Kidney (tissue), 14 donors: ENCODE results near the gene MAP1S. TPM values are rescaled to one million over a fixed set of nuclear protein-coding genes. Genes with fewer than 3 reads are reported as not detected.

Experiments used
- DNase-seq, 5 donors: peaks; one replicate each; pipeline ENCODE4 v3.0.0-alpha.2; 2013 to 2020
- FAIRE-seq: peaks from 2 replicates; lab custom pipeline; 2012; peaks lifted over from hg19 to GRCh38; lab: Jason Lieb, UNC
- H3K27ac ChIP-seq, 2 donors: one replicate each; pipeline ENCODE4 v1.7.0; 2013; ENCODE audit warnings: low read depth in 2 of 2, low read length in 2 of 2, inconsistent platforms in 1 of 2
- H3K27me3 ChIP-seq: one replicate; pipeline ENCODE4 v1.7.1; 2013; ENCODE audit warnings: low read length, inconsistent platforms; ENCODE audit not compliant: control insufficient read depth, insufficient read depth
- H3K36me3 ChIP-seq, 3 donors: one replicate each; pipeline versions ENCODE4 v1.7.0 to v1.7.1; 2013; ENCODE audit warnings: low read length in 3 of 3, control low read depth in 1 of 3, inconsistent platforms in 1 of 3; ENCODE audit not compliant: insufficient read depth in 3 of 3, control insufficient read depth in 2 of 3
- H3K4me1 ChIP-seq, 3 donors: one replicate each; pipeline versions ENCODE4 v1.7.0 to v1.7.1; 2013; ENCODE audit warnings: low read length in 3 of 3, inconsistent platforms in 1 of 3, low read depth in 1 of 3; ENCODE audit not compliant: control insufficient read depth in 2 of 3, insufficient read depth in 2 of 3
- H3K4me3 ChIP-seq, 3 donors: one replicate each; pipeline versions ENCODE4 v1.7.0 to v1.8.1; 2013; ENCODE audit warnings: low read length in 3 of 3, control low read depth in 1 of 3, inconsistent platforms in 1 of 3
- H3K9ac ChIP-seq, 3 donors: one replicate each; pipeline versions ENCODE4 v1.7.0 to v1.7.1; 2013; ENCODE audit warnings: low read length in 3 of 3, control low read depth in 1 of 3, inconsistent platforms in 1 of 3
- H3K9me3 ChIP-seq, 3 donors: one replicate each; pipeline versions ENCODE4 v1.7.0 to v1.7.1; 2013; ENCODE audit warnings: low read length in 3 of 3, control low read depth in 1 of 3, inconsistent platforms in 1 of 3; ENCODE audit not compliant: control insufficient read depth in 2 of 3, insufficient read depth in 1 of 3
- intact Hi-C: fragments of 100-400 bp; cut with DNase I; formaldehyde crosslinking; loops from one replicate; pipeline ENCODE4 v1.11.1; 2022
- polyA plus RNA-seq: library from polyadenylated mRNA; stranded (reverse); fragments of 350-450 nt; fragmentation: Illumina TruSeq; extraction: RNeasy Lipid Tissue Mini Kit (QIAGEN cat#74804); gene quantifications from one replicate; pipeline ENCODE4 v1.2.3, GENCODE V29; 2014; ENCODE audit warnings: low read depth, low replicate concordance; ENCODE audit not compliant: insufficient read depth
- total RNA-seq: library from RNA; stranded (reverse); fragmentation: NEBNext Ultra II Directional; extraction: Animal tissue kit (Norgen Biotek cat#: 25700); gene quantifications from one replicate; pipeline ENCODE4 v1.2.1, GENCODE V29; 2021
- TF ChIP-seq, protein P1 (sequence below): IDR thresholded peaks from 3 replicates; pipeline ENCODE4 v1.5.1; 2012; ENCODE audit warnings: mild to moderate bottlenecking, moderate library complexity, borderline replicate concordance; ENCODE audit not compliant: insufficient read depth; ENCODE audit errors: extremely low read depth
- donor health status: control.
- donor health status: control.
- donor health status: control.
- donor health status: control.
- donor health status: control.
- donor health status: DM: yes; HTN: yes; CAD: no.
- donor health status: Normal renal cell carcinoma (clear cell type).

Gene MAP1S
- total and polyA plus RNA-seq, 2 donors from 2014 or later: 25.2 to 56.1 TPM

DNA sequence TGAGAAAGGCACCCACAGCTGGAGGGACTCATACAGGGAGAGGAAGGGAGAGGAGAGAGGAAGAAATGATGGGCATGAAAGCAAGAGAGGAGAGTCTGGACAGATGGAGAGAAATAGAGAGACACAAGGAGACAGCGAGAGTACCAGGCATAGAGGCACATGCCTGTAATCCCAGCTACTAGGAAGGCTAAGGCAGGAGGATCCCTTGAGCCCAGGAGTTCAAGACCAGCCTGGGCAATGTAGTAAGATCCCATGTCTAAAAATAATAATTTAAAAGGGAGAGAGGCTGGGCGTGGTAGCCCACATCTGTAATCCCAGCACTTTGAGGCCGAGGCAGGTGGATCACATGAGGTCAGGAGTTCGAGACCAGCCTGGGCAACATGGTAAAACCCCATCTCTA, 40.4 kb upstream of the MAP1S start:
- no peak for FAIRE-seq
- H3K27me3 ChIP-seq: peaks cover 8% of the 10 kb centered on the region

DNA sequence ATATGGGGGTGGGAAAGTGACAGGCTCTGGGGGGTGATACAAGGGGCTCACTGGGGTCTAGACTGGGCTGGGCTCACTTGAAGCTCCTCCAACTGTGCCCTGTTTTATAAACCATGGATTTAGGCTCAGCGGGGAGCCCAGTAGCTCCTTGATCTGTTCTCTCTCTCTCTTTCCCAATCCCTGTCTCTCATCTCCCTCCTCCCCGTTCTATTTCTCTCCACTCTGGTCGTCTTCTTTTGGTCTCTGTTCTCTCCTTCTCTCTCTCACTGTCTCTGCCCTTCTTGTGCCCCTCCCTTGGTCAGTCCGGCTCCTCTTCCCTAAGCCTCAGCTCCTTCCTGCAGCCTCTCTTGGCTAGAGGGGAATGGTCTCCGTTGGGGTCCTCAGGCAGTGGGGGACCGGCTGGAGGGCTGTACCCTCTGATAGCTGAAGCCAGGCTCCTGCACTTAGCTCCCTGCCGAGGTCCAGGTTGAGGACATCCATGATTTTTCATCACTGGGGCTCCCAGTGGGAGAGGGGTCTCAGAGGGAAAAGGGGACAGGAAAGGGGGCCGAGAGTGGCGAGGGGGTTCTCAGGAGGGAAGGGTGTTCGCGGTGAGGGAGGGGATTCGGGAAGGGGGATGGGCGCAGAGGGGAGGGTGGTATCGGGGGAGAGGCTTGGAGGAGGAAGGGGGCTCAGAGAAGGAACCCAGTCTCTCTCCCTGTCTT, 39.6 kb upstream of the MAP1S start:
- DNase-seq (peak in 1 of 5 donors; percentile 61), FAIRE-seq (no peak)
- no peaks in the 10 kb centered on the region for H3K36me3 ChIP-seq
- H3K4me1 ChIP-seq: no peaks in the 10 kb centered on the region
- no peak overlapping the region for H3K27ac ChIP-seq
- H3K9me3 ChIP-seq: no peaks in the 10 kb centered on the region
- peak overlapping the region in 1 of 3 donors; percentile 26 for H3K9ac ChIP-seq
- intact Hi-C loops: no loop called here
- TF ChIP-seq, protein P1, sequence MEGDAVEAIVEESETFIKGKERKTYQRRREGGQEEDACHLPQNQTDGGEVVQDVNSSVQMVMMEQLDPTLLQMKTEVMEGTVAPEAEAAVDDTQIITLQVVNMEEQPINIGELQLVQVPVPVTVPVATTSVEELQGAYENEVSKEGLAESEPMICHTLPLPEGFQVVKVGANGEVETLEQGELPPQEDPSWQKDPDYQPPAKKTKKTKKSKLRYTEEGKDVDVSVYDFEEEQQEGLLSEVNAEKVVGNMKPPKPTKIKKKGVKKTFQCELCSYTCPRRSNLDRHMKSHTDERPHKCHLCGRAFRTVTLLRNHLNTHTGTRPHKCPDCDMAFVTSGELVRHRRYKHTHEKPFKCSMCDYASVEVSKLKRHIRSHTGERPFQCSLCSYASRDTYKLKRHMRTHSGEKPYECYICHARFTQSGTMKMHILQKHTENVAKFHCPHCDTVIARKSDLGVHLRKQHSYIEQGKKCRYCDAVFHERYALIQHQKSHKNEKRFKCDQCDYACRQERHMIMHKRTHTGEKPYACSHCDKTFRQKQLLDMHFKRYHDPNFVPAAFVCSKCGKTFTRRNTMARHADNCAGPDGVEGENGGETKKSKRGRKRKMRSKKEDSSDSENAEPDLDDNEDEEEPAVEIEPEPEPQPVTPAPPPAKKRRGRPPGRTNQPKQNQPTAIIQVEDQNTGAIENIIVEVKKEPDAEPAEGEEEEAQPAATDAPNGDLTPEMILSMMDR: no peak
- H3K27me3 ChIP-seq: peaks cover 8% of the 10 kb centered on the region
- peak overlapping the region in 1 of 3 donors; percentile 41 for H3K4me3 ChIP-seq

More for the DNA sequence above, 40.4 kb upstream of the MAP1S start:
- no peak overlapping the region for H3K9ac ChIP-seq
- no peaks in the 10 kb centered on the region for H3K36me3 ChIP-seq
- TF ChIP-seq, protein P1: no peak
- H3K27ac ChIP-seq: no peak overlapping the region
- no peak for DNase-seq
- no peak overlapping the region for H3K4me3 ChIP-seq
- no peaks in the 10 kb centered on the region for H3K9me3 ChIP-seq
- no peaks in the 10 kb centered on the region for H3K4me1 ChIP-seq
- intact Hi-C loops: no loop called here

DNA sequence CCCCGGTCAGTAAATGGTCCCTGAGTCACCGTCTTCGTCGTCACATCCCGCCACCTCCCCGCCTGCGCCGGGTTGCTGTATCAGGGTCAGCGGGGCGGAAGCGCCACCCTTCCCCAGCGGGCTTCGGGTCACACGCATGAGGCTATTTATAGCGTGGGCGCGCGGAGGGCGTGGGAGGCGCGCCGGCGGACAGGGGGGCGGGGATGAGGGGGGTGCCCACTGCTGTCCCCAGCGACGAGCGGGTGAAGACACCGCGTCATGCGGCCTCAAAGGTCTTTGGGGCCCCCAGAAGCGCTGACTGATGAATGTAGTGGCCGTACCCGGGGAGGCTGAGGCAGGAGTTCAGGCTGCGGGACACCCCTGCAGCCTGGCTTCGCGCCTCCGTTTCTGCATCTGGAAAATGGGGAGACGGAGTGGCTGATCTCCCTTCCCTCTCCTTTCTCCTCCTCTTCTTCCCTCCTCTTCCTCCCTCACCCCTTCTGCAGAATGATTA, 39.0 kb upstream of the MAP1S start:
- intact Hi-C loops: no loop called here
- H3K27me3 ChIP-seq: peaks cover 8% of the 10 kb centered on the region
- no peak overlapping the region for H3K9ac ChIP-seq
- TF ChIP-seq, protein P1: no peak
- no peaks in the 10 kb centered on the region for H3K36me3 ChIP-seq
- DNase-seq (peak; percentile 26 to 94 (median 57)), FAIRE-seq (no peak)
- H3K27ac ChIP-seq: peak overlapping the region in 1 of 2 donors; percentile 17
- no peaks in the 10 kb centered on the region for H3K9me3 ChIP-seq
- no peaks in the 10 kb centered on the region for H3K4me1 ChIP-seq
- peak overlapping the region in 1 of 3 donors; percentile 41 for H3K4me3 ChIP-seq
